Neuronal stem cell (in vitro differentiated cells): ENCODE measurements around the gene PI4KA.
"Not testable (repeated sequence)": the region's sequence is repeated elsewhere in the genome, so short reads cannot be mapped to it uniquely, and the experiment has no call there.

Experiments
- DNase-seq: peaks from one replicate; pipeline ENCODE4 v3.0.0-alpha.2; 2013; ENCODE audit warnings: low spot score
- H2AFZ ChIP-seq: one replicate; pipeline ENCODE4 v1.6.1; 2013; ENCODE audit warnings: mild to moderate bottlenecking, low read length, inconsistent platforms
- H2AK5ac ChIP-seq: 2 replicates; pipeline ENCODE4 v1.6.1; 2013; ENCODE audit warnings: low read depth, mild to moderate bottlenecking, inconsistent platforms, low read length, moderate library complexity, mixed read lengths
- H2BK120ac ChIP-seq: 2 replicates; pipeline ENCODE4 v1.6.1; 2013; ENCODE audit warnings: low read depth, mild to moderate bottlenecking, inconsistent platforms, low read length, moderate library complexity, mixed read lengths
- H2BK12ac ChIP-seq: one replicate; pipeline ENCODE4 v1.6.1; 2013; ENCODE audit warnings: low read length, inconsistent platforms
- H2BK15ac ChIP-seq: 2 replicates; pipeline ENCODE4 v1.6.1; 2013; ENCODE audit warnings: mild to moderate bottlenecking, low read length, inconsistent platforms, mixed read lengths
- H2BK5ac ChIP-seq: one replicate; pipeline ENCODE4 v1.6.1; 2013; ENCODE audit warnings: inconsistent platforms, mild to moderate bottlenecking, low read length, moderate library complexity
- H3K14ac ChIP-seq: one replicate; pipeline ENCODE4 v1.6.1; 2013; ENCODE audit warnings: low read length, inconsistent platforms
- H3K18ac ChIP-seq: 2 replicates; pipeline ENCODE4 v1.6.1; 2013; ENCODE audit warnings: low read length, inconsistent platforms
- H3K23ac ChIP-seq: 2 replicates; pipeline ENCODE4 v1.6.1; 2013; ENCODE audit warnings: low read depth, mild to moderate bottlenecking, mixed read lengths, low read length, inconsistent platforms; ENCODE audit not compliant: poor library complexity
- H3K27ac ChIP-seq: replicated peaks from 3 replicates; pipeline ENCODE4 v1.5.1; 2013; ENCODE audit warnings: low read length, inconsistent platforms
- H3K27me3 ChIP-seq, 3 experiments: 2 replicates each; pipeline ENCODE4 v1.6.1; 2013; ENCODE audit warnings: low read length in 3 of 3, mild to moderate bottlenecking in 2 of 3, inconsistent platforms in 1 of 3, low read depth in 1 of 3, mixed read lengths in 1 of 3, moderate library complexity in 1 of 3; ENCODE audit not compliant: control insufficient read depth in 3 of 3, insufficient read depth in 3 of 3
- H3K36me3 ChIP-seq, 2 donors: replicated peaks in 1 of 2; 2 replicates each; pipeline ENCODE4 v1.6.1; 2013; ENCODE audit warnings: low read length in 2 of 2; ENCODE audit not compliant: control insufficient read depth in 2 of 2, insufficient read depth in 2 of 2
- H3K4ac ChIP-seq: 2 replicates; pipeline ENCODE4 v1.6.1; 2013; ENCODE audit warnings: inconsistent platforms, mild to moderate bottlenecking, low read length, moderate library complexity
- H3K4me1 ChIP-seq, 2 donors: 1 replicate in 1 of 2; 2 replicates in 1 of 2; pipeline ENCODE4 v1.6.1; 2013; ENCODE audit warnings: low read length in 2 of 2, low read depth in 1 of 2; ENCODE audit not compliant: control insufficient read depth in 2 of 2, insufficient read depth in 1 of 2
- H3K4me2 ChIP-seq: one replicate; pipeline ENCODE4 v1.6.1; 2013; ENCODE audit warnings: mild to moderate bottlenecking, low read length, inconsistent platforms; ENCODE audit not compliant: insufficient read depth, poor library complexity, severe bottlenecking
- H3K4me3 ChIP-seq, 2 donors: 2 replicates each; pipeline ENCODE4 v1.5.1; 2013; ENCODE audit warnings: low read length in 2 of 2, mild to moderate bottlenecking in 2 of 2, inconsistent platforms in 1 of 2, moderate library complexity in 1 of 2
- H3K79me1 ChIP-seq: one replicate; pipeline ENCODE4 v1.6.1; 2013; ENCODE audit warnings: low read depth, mild to moderate bottlenecking, inconsistent platforms, low read length, moderate library complexity
- H3K9ac ChIP-seq: one replicate; pipeline ENCODE4 v1.6.1; 2013; ENCODE audit warnings: mild to moderate bottlenecking, low read depth, low read length, inconsistent platforms; ENCODE audit not compliant: poor library complexity
- H3K9me3 ChIP-seq, 2 donors: replicated peaks in 1 of 2; 2 replicates each; pipeline versions ENCODE3 to v1.6.1; 2013; ENCODE audit warnings: low read length in 2 of 2, mild to moderate bottlenecking in 2 of 2, inconsistent platforms in 1 of 2, low read depth in 1 of 2, mixed read lengths in 1 of 2, moderate library complexity in 1 of 2; ENCODE audit not compliant: control insufficient read depth in 2 of 2, insufficient read depth in 1 of 2
- H4K8ac ChIP-seq: one replicate; pipeline ENCODE4 v1.6.1; 2013; ENCODE audit warnings: low read depth, mild to moderate bottlenecking, inconsistent platforms, low read length, moderate library complexity
- H4K91ac ChIP-seq: one replicate; pipeline ENCODE4 v1.6.1; 2013; ENCODE audit warnings: low read length, low read depth, mild to moderate bottlenecking, inconsistent platforms; ENCODE audit not compliant: poor library complexity
- WGBS, 2 donors: extraction: QIAGEN DNeasy Blood & Tissue Kit; methylation state at CpG; one replicate each; pipeline ENCODE4 v1.1.7; 2013; ENCODE audit warnings: missing lambda C conversion rate in 2 of 2, mixed read lengths in 1 of 2; ENCODE audit not compliant: insufficient read length in 2 of 2, insufficient replicate concordance in 1 of 2; ENCODE audit errors: extremely low coverage in 2 of 2; 5-methylcytosine and 5-hydroxymethylcytosine counted together

Gene PI4KA

GRCh38 chr22:20821717-20822239, 36.8 kb downstream of the PI4KA start:
- not testable (repeated sequence) for H3K9ac ChIP-seq, H3K27ac ChIP-seq, H3K9me3 ChIP-seq, H2BK5ac ChIP-seq, H2BK15ac ChIP-seq, H3K4ac ChIP-seq, H4K8ac ChIP-seq, H3K27me3 ChIP-seq, H3K14ac ChIP-seq, H3K18ac ChIP-seq, H3K4me3 ChIP-seq, H4K91ac ChIP-seq, H2BK120ac ChIP-seq, DNase-seq, H3K79me1 ChIP-seq, H2BK12ac ChIP-seq, H3K4me2 ChIP-seq, H2AFZ ChIP-seq, H3K23ac ChIP-seq, H2AK5ac ChIP-seq, H3K4me1 ChIP-seq
- no CpG with 5 or more reads among the region's 8 CpGs for WGBS, 2 donors
- H3K36me3 ChIP-seq = peaks cover 6 to 75% of the 10 kb centered on the region in 2 donors

DNA sequence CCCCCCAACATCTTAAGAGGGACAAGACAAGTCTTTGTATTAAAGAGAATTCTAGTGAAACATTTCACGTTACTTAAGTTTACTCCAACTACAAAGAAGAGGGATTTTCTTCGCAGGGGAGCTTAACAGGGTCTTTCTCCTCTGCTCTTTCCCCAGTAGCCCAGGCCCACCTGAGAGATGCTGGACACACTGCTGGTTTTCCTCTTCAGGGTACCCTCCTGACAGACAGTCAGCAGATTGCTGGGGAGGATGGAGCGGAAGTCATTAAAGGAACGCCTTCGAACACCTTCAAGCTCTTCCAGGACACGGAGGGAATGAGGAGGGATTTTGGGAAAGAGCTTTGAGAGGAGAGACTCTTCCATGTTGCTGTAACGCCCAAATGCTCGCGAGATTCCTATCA, 39.1 kb downstream of the PI4KA start:
- H3K14ac ChIP-seq = no peak overlapping the region
- no peak overlapping the region for H4K8ac ChIP-seq
- H2BK5ac ChIP-seq = no peak overlapping the region
- H3K4me3 ChIP-seq = no peak overlapping the region
- no peaks in the 10 kb centered on the region for H3K9me3 ChIP-seq
- H3K36me3 ChIP-seq = peaks cover 5 to 82% of the 10 kb centered on the region in 2 donors
- no peak overlapping the region for H3K23ac ChIP-seq
- no CpG with 5 or more reads among the region's 9 CpGs for WGBS, 2 donors
- DNase-seq = no peak
- no peak overlapping the region for H2BK15ac ChIP-seq
- no peak overlapping the region for H3K4ac ChIP-seq
- no peak overlapping the region for H3K9ac ChIP-seq
- H3K18ac ChIP-seq = no peak overlapping the region
- H3K27ac ChIP-seq = no peak overlapping the region
- no peaks in the 10 kb centered on the region for H3K79me1 ChIP-seq
- no peak overlapping the region for H2BK12ac ChIP-seq
- H3K27me3 ChIP-seq = no peaks in the 10 kb centered on the region
- H2BK120ac ChIP-seq = no peak overlapping the region
- H3K4me1 ChIP-seq = no peaks in the 10 kb centered on the region
- no peak overlapping the region for H4K91ac ChIP-seq
- H3K4me2 ChIP-seq = no peak overlapping the region
- H2AFZ ChIP-seq = no peak overlapping the region
- no peak overlapping the region for H2AK5ac ChIP-seq

GRCh38 chr22:20818471-20818870, 40.1 kb downstream of the PI4KA start:
- no peak overlapping the region for H3K27ac ChIP-seq
- H2BK120ac ChIP-seq = no peak overlapping the region
- no peak overlapping the region for H2BK5ac ChIP-seq
- no peak overlapping the region for H4K91ac ChIP-seq
- H3K79me1 ChIP-seq = no peaks in the 10 kb centered on the region
- no peaks in the 10 kb centered on the region for H3K27me3 ChIP-seq
- WGBS, 2 donors = no CpG with 5 or more reads among the region's 3 CpGs
- no peak overlapping the region for H3K18ac ChIP-seq
- peaks cover 5 to 81% of the 10 kb centered on the region in 2 donors for H3K36me3 ChIP-seq
- no peaks in the 10 kb centered on the region for H3K4me1 ChIP-seq
- H2BK12ac ChIP-seq = no peak overlapping the region
- H3K4me3 ChIP-seq = no peak overlapping the region
- H3K23ac ChIP-seq = no peak overlapping the region
- no peak overlapping the region for H2BK15ac ChIP-seq
- H3K4ac ChIP-seq = no peak overlapping the region
- no peak for DNase-seq
- H2AFZ ChIP-seq = no peak overlapping the region
- H3K4me2 ChIP-seq = no peak overlapping the region
- no peak overlapping the region for H4K8ac ChIP-seq
- no peak overlapping the region for H3K14ac ChIP-seq
- no peak overlapping the region for H2AK5ac ChIP-seq
- H3K9me3 ChIP-seq = no peaks in the 10 kb centered on the region
- no peak overlapping the region for H3K9ac ChIP-seq

- H2BK12ac ChIP-seq = no peak overlapping the region
Measured at GRCh38 chr22:20816559-20816958, 42.1 kb downstream of the PI4KA start.

More at GRCh38 chr22:20816559-20816958, 42.1 kb downstream of the PI4KA start:
- H2AK5ac ChIP-seq = no peak overlapping the region
- H4K91ac ChIP-seq = no peak overlapping the region
- no peak overlapping the region for H4K8ac ChIP-seq
- H3K14ac ChIP-seq = no peak overlapping the region
- no peak overlapping the region for H2BK120ac ChIP-seq
- H3K9ac ChIP-seq = no peak overlapping the region
- H2BK5ac ChIP-seq = no peak overlapping the region
- no peak overlapping the region for H2BK15ac ChIP-seq
- no peak overlapping the region for H3K4ac ChIP-seq
- no peaks in the 10 kb centered on the region for H3K79me1 ChIP-seq
- no CpG with 5 or more reads among the region's 6 CpGs for WGBS, 2 donors
- no peak overlapping the region for H2AFZ ChIP-seq
- no peak for DNase-seq
- no peak overlapping the region for H3K4me2 ChIP-seq
- H3K9me3 ChIP-seq = no peaks in the 10 kb centered on the region
- peaks cover 8 to 84% of the 10 kb centered on the region in 2 donors for H3K36me3 ChIP-seq
- no peak overlapping the region for H3K18ac ChIP-seq
- H3K27me3 ChIP-seq = no peaks in the 10 kb centered on the region
- H3K23ac ChIP-seq = peak overlapping the region; percentile 50
- H3K4me3 ChIP-seq = peak overlapping the region in 1 of 2 donors; percentile 42
- H3K4me1 ChIP-seq = no peaks in the 10 kb centered on the region
- no peak overlapping the region for H3K27ac ChIP-seq
